Mucosa of descending colon (tissue), 3 donors: ENCODE data around the gene VPS35L. TPM values are rescaled to one million over a fixed set of nuclear protein-coding genes. Genes with fewer than 3 reads are reported as not detected.

Source experiments
- ATAC-seq: fragments of 200-7000 bp; cut with Tn5 transposase; one replicate; pipeline ENCODE4 v1.9.1; 2020; ENCODE audit warnings: mild to moderate bottlenecking, moderate library complexity
- DNase-seq, 3 donors: peaks; one replicate each; pipeline ENCODE4 v3.0.0-alpha.2; 2020
- H3K36me3 ChIP-seq: fragments of 200-600 bp; one replicate; pipeline ENCODE4 v1.8.0; 2021; ENCODE audit warnings: low read depth, mild to moderate bottlenecking
- H3K4me1 ChIP-seq: fragments of 200-600 bp; one replicate; pipeline ENCODE4 v1.8.0; 2021; ENCODE audit warnings: low read depth, mild to moderate bottlenecking
- H3K4me3 ChIP-seq: fragments of 200-600 bp; one replicate; pipeline ENCODE4 v1.8.0; 2021; ENCODE audit warnings: mild to moderate bottlenecking
- H3K9me3 ChIP-seq: fragments of 200-600 bp; one replicate; pipeline ENCODE4 v1.8.0; 2021; ENCODE audit warnings: mild to moderate bottlenecking
- CTCF ChIP-seq: fragments of 200-600 bp; IDR thresholded peaks from one replicate; pipeline ENCODE4 v1.8.0; 2022; ENCODE audit warnings: antibody characterized with exemption, mild to moderate bottlenecking
- intact Hi-C, 2 donors: fragments of 100-400 bp; cut with DNase I in 1 of 2; cut with micrococcal nuclease in 1 of 2; formaldehyde crosslinking; loops; one replicate each; pipeline versions ENCODE4 v1.11.0 to v1.11.1; 2022; cut with DNase I, micrococcal nuclease
- total RNA-seq, 3 donors: library from RNA; stranded (reverse); fragmentation: NEBNext Ultra II Directional in 2 of 3; extraction: Animal tissue kit (Norgen Biotek cat#: 25700) in 2 of 3; gene quantifications; one replicate each; pipeline versions ENCODE4 v1.2.1 to v1.2.4, GENCODE V29; 2021 to 2023
- donor health status: DM: no; HTN: no; CAD: no; lungs with moderate emphysema.
- donor health status: DM: no; HTN: no; CAD: no.
- donor health status: DM: no; HTN: yes; CAD: no.

Gene VPS35L
- total RNA-seq, 3 donors from 2014 or later: 47.2 to 61.7 (median 61.4) TPM

- peak; percentile 56 for TF ChIP-seq CTCF
- Histone ChIP-seq H3K36me3 (no peaks in the 10 kb centered on the region), H3K4me1 (no peaks in the 10 kb centered on the region), H3K4me3 (no peak overlapping the region), H3K9me3 (no peaks in the 10 kb centered on the region)
- DNase-seq (peak in 1 of 3 donors; percentile 48), ATAC-seq (peak; percentile 87)
- intact Hi-C loops: loop anchor here in 1 of 2 donors (10.0 kb wide), 1 partner anchor 301 kb away; the partner anchor contains the start of gene GPRC5B
Measured at GRCh38 chr16:19583665-19584300, 28.3 kb downstream of the VPS35L start.

GRCh38 chr16:19588661-19589060 is 33.2 kb downstream of the VPS35L start:
- ATAC-seq (no peak), DNase-seq (no peak)
- Histone ChIP-seq H3K9me3 (no peaks in the 10 kb centered on the region), H3K36me3 (no peaks in the 10 kb centered on the region), H3K4me3 (no peak overlapping the region), H3K4me1 (no peaks in the 10 kb centered on the region)
- intact Hi-C loops: loop anchor here in 1 of 2 donors (10.0 kb wide), 1 partner anchor 296 kb away; the partner anchor contains the start of gene GPRC5B
- TF ChIP-seq CTCF: no peak

GRCh38 chr16:19589106-19589505 is 33.6 kb downstream of the VPS35L start:
- DNase-seq (no peak), ATAC-seq (no peak)
- H3K9me3 ChIP-seq: no peaks in the 10 kb centered on the region
- intact Hi-C loops: loop anchor here in 1 of 2 donors (10.0 kb wide), 1 partner anchor 296 kb away; the partner anchor contains the start of gene GPRC5B
- H3K36me3 ChIP-seq: no peaks in the 10 kb centered on the region
- no peak for TF ChIP-seq CTCF
- no peaks in the 10 kb centered on the region for H3K4me1 ChIP-seq
- H3K4me3 ChIP-seq: no peak overlapping the region

GRCh38 chr16:19589771-19590302 is 34.3 kb downstream of the VPS35L start:
- no peak for TF ChIP-seq CTCF
- ATAC-seq (peak; percentile 51), DNase-seq (no peak)
- Histone ChIP-seq H3K36me3 (no peaks in the 10 kb centered on the region), H3K4me3 (no peak overlapping the region), H3K9me3 (no peaks in the 10 kb centered on the region), H3K4me1 (no peaks in the 10 kb centered on the region)
- intact Hi-C loops: loop anchor here in 1 of 2 donors (10.0 kb wide), 1 partner anchor 295 kb away; the partner anchor contains the start of gene GPRC5B

GRCh38 chr16:19595043-19595767 is 39.7 kb downstream of the VPS35L start:
- H3K4me3 ChIP-seq: no peak overlapping the region
- TF ChIP-seq CTCF: no peak
- no peak for DNase-seq

More at GRCh38 chr16:19595043-19595767, 39.7 kb downstream of the VPS35L start:
- Histone ChIP-seq H3K9me3 (no peaks in the 10 kb centered on the region), H3K36me3 (no peaks in the 10 kb centered on the region), H3K4me1 (no peaks in the 10 kb centered on the region)
- intact Hi-C loops: no loop called here
- no peak for ATAC-seq
